Smooth muscle cell (in vitro differentiated cells): ENCODE results near the gene PLCE1. TPM values are rescaled to one million over a fixed set of nuclear protein-coding genes. Genes with fewer than 3 reads are reported as not detected.

Experiments used
- DNase-seq: peaks from one replicate; lab custom pipeline; 2025; ENCODE audit not compliant: unreplicated experiment; lab: John Stamatoyannopoulos, UW
- H2AFZ ChIP-seq: fragments of 200-600 bp; sonication (generic); 2 replicates; pipeline ENCODE4 v1.6.0; 2016; ENCODE audit warnings: antibody characterized with exemption, low read depth, mild to moderate bottlenecking
- H3F3A ChIP-seq: fragments of 200-600 bp; sonication (generic); 2 replicates; pipeline ENCODE4 v1.6.0; 2017; ENCODE audit warnings: antibody characterized with exemption, low read depth
- H3K27ac ChIP-seq: fragments of 200-600 bp; sonication (generic); 2 replicates; pipeline ENCODE4 v1.5.1; 2016; ENCODE audit warnings: low read depth, mild to moderate bottlenecking
- H3K27me3 ChIP-seq: fragments of 200-600 bp; sonication (generic); 2 replicates; pipeline ENCODE4 v1.6.1; 2016; ENCODE audit warnings: low read depth, mild to moderate bottlenecking
- H3K36me3 ChIP-seq: fragments of 200-600 bp; sonication (generic); 2 replicates; pipeline ENCODE4 v1.5.1; 2016; ENCODE audit warnings: low read depth
- H3K4me1 ChIP-seq: fragments of 200-600 bp; sonication (generic); 2 replicates; pipeline ENCODE4 v1.5.1; 2016; ENCODE audit warnings: low read depth
- H3K4me2 ChIP-seq: fragments of 200-600 bp; sonication (generic); 2 replicates; pipeline ENCODE4 v1.6.0; 2016; ENCODE audit warnings: mild to moderate bottlenecking
- H3K4me3 ChIP-seq: fragments of 200-600 bp; sonication (generic); 2 replicates; pipeline ENCODE4 v1.5.1; 2016; ENCODE audit warnings: mild to moderate bottlenecking
- H3K79me2 ChIP-seq: fragments of 200-600 bp; sonication (generic); 2 replicates; pipeline ENCODE4 v1.6.0; 2016; ENCODE audit warnings: low read depth, mild to moderate bottlenecking
- H3K9ac ChIP-seq: fragments of 200-600 bp; sonication (generic); 2 replicates; pipeline ENCODE4 v1.6.0; 2016; ENCODE audit warnings: low read depth
- H3K9me3 ChIP-seq: fragments of 200-600 bp; sonication (generic); replicated peaks from 2 replicates; pipeline ENCODE4 v1.5.1; 2016; ENCODE audit warnings: low read depth
- H4K20me1 ChIP-seq: fragments of 200-600 bp; sonication (generic); 2 replicates; pipeline ENCODE4 v1.6.0; 2016; ENCODE audit warnings: low read depth
- CTCF ChIP-seq: fragments of 200-600 bp; sonication (generic); IDR thresholded peaks from 2 replicates; pipeline ENCODE4 v1.5.1; 2017; ENCODE audit warnings: borderline replicate concordance, mild to moderate bottlenecking, antibody characterized with exemption; ENCODE audit not compliant: insufficient read depth, poor library complexity, severe bottlenecking
- WGBS: methylation state at CpG from one replicate; pipeline ENCODE4 v1.1.7; 2016; ENCODE audit warnings: low lambda C conversion rate; 5-methylcytosine and 5-hydroxymethylcytosine counted together
- polyA plus RNA-seq: library from polyadenylated mRNA; unstranded; fragments of >200 nt; fragmentation: Nextera tagmentation; extraction: Ambion mirVana; gene quantifications from 2 replicates; pipeline ENCODE4 v1.2.1, GENCODE V29; 2016
- total RNA-seq: library from RNA; depleted of rRNA; stranded (reverse); fragments of >200 nt; gene quantifications from 2 replicates; pipeline ENCODE4 v1.2.3, GENCODE V29; 2014

PLCE1 gene
- total and polyA plus RNA-seq, 2 experiments from 2014 or later, result 4.0 to 4.5 TPM

- WGBS, result 88% methylated on average over 1 of the region's 1 CpG
- TF ChIP-seq CTCF, result no peak
- Histone ChIP-seq H3K9me3 (no peaks in the 10 kb centered on the region), H3K36me3 (no peaks in the 10 kb centered on the region), H3K4me3 (no peak overlapping the region), H3K27me3 (no peaks in the 10 kb centered on the region), H3K4me1 (no peaks in the 10 kb centered on the region), H4K20me1 (no peaks in the 10 kb centered on the region), H3F3A (peaks cover 3% of the 10 kb centered on the region), H2AFZ (no peak overlapping the region), H3K27ac (no peak overlapping the region), H3K4me2 (no peak overlapping the region), H3K79me2 (no peaks in the 10 kb centered on the region), H3K9ac (no peak overlapping the region)
- no peak for DNase-seq
Measured at GRCh38 chr10:94013331-94013760, 19.6 kb downstream of the PLCE1 start.

- Histone ChIP-seq H3K27me3 (no peaks in the 10 kb centered on the region), H4K20me1 (no peaks in the 10 kb centered on the region), H3K36me3 (no peaks in the 10 kb centered on the region), H3K4me2 (no peak overlapping the region), H3K9me3 (no peaks in the 10 kb centered on the region), H3K9ac (no peak overlapping the region), H3K27ac (no peak overlapping the region), H2AFZ (no peak overlapping the region), H3F3A (peaks cover 3% of the 10 kb centered on the region), H3K79me2 (no peaks in the 10 kb centered on the region), H3K4me3 (no peak overlapping the region), H3K4me1 (no peaks in the 10 kb centered on the region)
- TF ChIP-seq CTCF, result no peak
- 100% methylated on average over 3 of the region's 3 CpGs for WGBS
- DNase-seq, result no peak
Measured at GRCh38 chr10:94014304-94014703, 20.6 kb downstream of the PLCE1 start.

- Histone ChIP-seq H3K79me2 (no peaks in the 10 kb centered on the region), H3K27me3 (no peaks in the 10 kb centered on the region), H3K4me2 (peak overlapping the region; percentile 52), H3K9ac (no peak overlapping the region), H4K20me1 (no peaks in the 10 kb centered on the region), H3K36me3 (no peaks in the 10 kb centered on the region), H3K4me3 (no peak overlapping the region), H3K4me1 (no peaks in the 10 kb centered on the region), H2AFZ (no peak overlapping the region), H3K9me3 (no peaks in the 10 kb centered on the region), H3K27ac (peak overlapping the region; percentile 57), H3F3A (peaks cover 3% of the 10 kb centered on the region)
- no peak for TF ChIP-seq CTCF
- no peak for DNase-seq
- WGBS, result 76% methylated on average over 3 of the region's 3 CpGs
Measured at GRCh38 chr10:94016727-94017714, 23.3 kb downstream of the PLCE1 start.
